Natural killer cell treated with Interleukin-12 subunit alpha and Interleukin-12 subunit beta and Interleukin-15 and Interleukin-18, amount 100 ng/mL, for 72 hours (primary cell): ENCODE measurements around the gene TXNIP. TPM values are rescaled to one million over a fixed set of nuclear protein-coding genes. Genes with fewer than 3 reads are reported as not detected.

ENCODE experiments used
- ATAC-seq, 2 donors: fragments of 150-1000 bp; cut with Tn5 transposase in 1 of 2; sonication (Bioruptor Pico), chemical (Tn5 transposase) in 1 of 2; 2 replicates each; pipeline ENCODE4 v1.10.0; 2021
- DNase-seq: peaks from one replicate; pipeline ENCODE4 v3.0.0; 2022; ENCODE audit warnings: low spot score
- H3K27ac Mint-ChIP-seq, 2 donors: 1 replicate in 1 of 2; 2 replicates in 1 of 2; pipeline ENCODE4 v1.8.0; 2022; ENCODE audit warnings: mixed read lengths in 2 of 2, mild to moderate bottlenecking in 1 of 2, moderate library complexity in 1 of 2
- H3K27me3 Mint-ChIP-seq, 2 donors: 1 replicate in 1 of 2; 2 replicates in 1 of 2; pipeline ENCODE4 v1.8.0; 2022; ENCODE audit warnings: mixed read lengths in 2 of 2
- H3K36me3 Mint-ChIP-seq: one replicate; pipeline ENCODE4 v1.8.0; 2022; ENCODE audit warnings: mixed read lengths
- H3K4me1 Mint-ChIP-seq, 2 donors: 1 replicate in 1 of 2; 2 replicates in 1 of 2; pipeline ENCODE4 v1.8.0; 2022; ENCODE audit warnings: low read depth in 2 of 2, mixed read lengths in 2 of 2, mild to moderate bottlenecking in 1 of 2
- H3K4me3 Mint-ChIP-seq: one replicate; pipeline ENCODE4 v1.8.0; 2022; ENCODE audit warnings: mixed read lengths
- H3K9me3 Mint-ChIP-seq: 2 replicates; pipeline ENCODE4 v1.8.0; 2022; ENCODE audit warnings: mixed read lengths
- total RNA-seq, 2 donors: library from RNA; stranded (reverse); gene quantifications; one replicate each; pipeline ENCODE4 v1.2.3, GENCODE V29; 2022

The TXNIP gene
- total RNA-seq, 2 donors from 2014 or later, result 87.8 to 347 TPM

DNA sequence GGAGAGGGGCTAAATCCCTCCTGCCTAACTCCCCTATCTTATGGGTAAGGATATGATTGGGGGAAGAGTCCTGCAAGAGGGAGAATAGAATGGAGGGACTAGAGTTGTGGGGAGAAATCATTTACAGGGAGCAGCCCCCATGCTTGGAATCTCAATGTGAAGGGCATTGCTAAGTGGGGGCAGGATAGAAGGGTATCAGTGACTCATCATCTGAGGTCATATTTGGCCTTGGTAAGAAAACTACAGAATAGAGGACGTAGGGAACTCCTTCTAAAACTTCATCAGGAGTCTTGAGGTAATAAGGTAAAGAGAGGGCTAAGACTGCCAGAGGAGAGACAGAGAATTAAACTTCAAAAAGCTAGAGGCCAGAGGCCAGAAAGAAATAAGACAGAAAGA, 24.7 kb upstream of the TXNIP start:
- peaks cover 6 to 12% of the 10 kb centered on the region in 2 donors for H3K4me1 Mint-ChIP-seq
- ATAC-seq (no peak), DNase-seq (no peak)
- no peaks in the 10 kb centered on the region for H3K9me3 Mint-ChIP-seq
- H3K4me3 Mint-ChIP-seq, result no peak overlapping the region
- no peak overlapping the region for H3K27ac Mint-ChIP-seq
- no peaks in the 10 kb centered on the region for H3K36me3 Mint-ChIP-seq
- peaks cover 37 to 55% of the 10 kb centered on the region in 2 donors for H3K27me3 Mint-ChIP-seq

DNA sequence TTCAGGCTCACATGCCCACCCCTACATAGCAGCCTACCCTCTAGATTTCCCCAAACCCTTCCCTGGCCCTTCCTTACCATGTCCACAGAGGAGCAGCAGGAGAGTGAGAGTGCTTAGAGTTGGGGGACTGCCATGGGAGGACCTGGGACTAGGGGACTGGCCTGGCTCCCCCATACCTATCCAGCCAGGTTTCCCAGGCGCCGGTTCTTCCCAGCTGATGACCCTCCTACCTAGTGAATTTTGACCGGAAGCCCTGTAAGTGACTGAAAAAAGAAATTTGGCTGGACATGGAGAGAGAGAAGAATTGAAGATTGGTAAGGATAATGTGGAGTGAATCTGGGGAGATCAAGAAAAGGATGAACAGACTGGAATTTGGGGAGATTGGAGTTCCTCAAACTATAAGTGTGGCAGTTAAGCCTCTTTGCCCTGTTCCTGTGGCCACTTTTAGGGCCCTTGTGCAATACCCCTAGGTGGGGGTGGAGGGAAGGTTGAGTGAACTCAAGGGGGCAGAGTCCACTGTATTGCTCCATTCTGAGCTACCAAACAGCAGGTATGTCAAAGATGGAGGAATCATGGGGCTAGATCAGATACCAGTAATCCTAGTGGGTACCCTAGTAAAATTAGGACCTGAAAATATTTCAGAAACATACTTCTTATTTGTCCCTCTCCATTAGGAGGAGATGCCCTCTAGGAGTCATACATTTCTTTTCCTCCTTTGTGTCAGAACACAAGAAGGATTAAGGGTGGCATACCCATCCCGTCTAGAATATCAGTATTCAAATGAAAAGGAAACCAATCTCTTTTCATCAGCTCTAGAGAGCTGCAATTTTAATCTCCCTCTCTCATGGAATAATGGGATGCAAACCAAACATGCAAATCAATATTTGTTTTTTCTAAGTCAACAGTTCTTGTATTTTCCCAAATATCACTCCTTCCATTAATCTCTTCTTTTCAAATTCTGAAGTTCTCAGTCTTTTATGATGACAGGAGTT, 24.0 kb upstream of the TXNIP start:
- Mint-ChIP-seq H3K36me3 (no peaks in the 10 kb centered on the region), H3K27me3 (peaks cover 40 to 49% of the 10 kb centered on the region in 2 donors), H3K27ac (no peak overlapping the region), H3K9me3 (no peaks in the 10 kb centered on the region), H3K4me1 (peaks cover 6 to 12% of the 10 kb centered on the region in 2 donors), H3K4me3 (no peak overlapping the region)
- ATAC-seq (peak in 1 of 2 donors; percentile 31), DNase-seq (no peak)

- no peaks in the 10 kb centered on the region for H3K36me3 Mint-ChIP-seq
- DNase-seq, result no peak
- H3K4me3 Mint-ChIP-seq, result no peak overlapping the region
- peaks cover 6 to 12% of the 10 kb centered on the region in 2 donors for H3K4me1 Mint-ChIP-seq
- no peaks in the 10 kb centered on the region for H3K9me3 Mint-ChIP-seq
- ATAC-seq, result peak in 1 of 2 donors; percentile 31
- H3K27me3 Mint-ChIP-seq, result peaks cover 38 to 47% of the 10 kb centered on the region in 2 donors
- no peak overlapping the region for H3K27ac Mint-ChIP-seq
Measured at GRCh38 chr1:146019231-146020057, 23.1 kb upstream of the TXNIP start.

DNA sequence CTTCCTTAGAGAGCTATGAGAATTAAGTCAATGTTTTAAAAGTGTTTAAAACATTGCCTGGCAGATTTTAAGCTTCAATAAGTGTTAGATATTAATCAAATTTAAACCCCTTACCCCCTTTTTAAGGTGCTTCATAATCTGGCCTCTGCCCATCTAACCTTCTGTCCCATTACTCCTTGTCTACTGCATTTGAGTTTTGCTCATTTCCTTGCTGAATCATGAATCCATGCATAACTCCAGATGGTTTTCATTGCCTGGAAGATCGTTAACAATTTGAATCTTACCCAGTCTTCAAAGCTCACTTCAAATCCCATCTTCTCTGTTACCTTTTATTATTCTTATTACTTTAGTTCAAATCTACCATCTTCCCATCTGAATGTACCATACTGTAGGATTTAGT, 20.5 kb upstream of the TXNIP start:
- H3K27me3 Mint-ChIP-seq, result peaks cover 36 to 47% of the 10 kb centered on the region in 2 donors
- DNase-seq, result no peak
- no peak overlapping the region for H3K4me3 Mint-ChIP-seq
- H3K27ac Mint-ChIP-seq, result no peak overlapping the region
- peaks cover 13 to 18% of the 10 kb centered on the region in 2 donors for H3K4me1 Mint-ChIP-seq
- no peaks in the 10 kb centered on the region for H3K9me3 Mint-ChIP-seq
- no peak for ATAC-seq
- no peaks in the 10 kb centered on the region for H3K36me3 Mint-ChIP-seq

DNA sequence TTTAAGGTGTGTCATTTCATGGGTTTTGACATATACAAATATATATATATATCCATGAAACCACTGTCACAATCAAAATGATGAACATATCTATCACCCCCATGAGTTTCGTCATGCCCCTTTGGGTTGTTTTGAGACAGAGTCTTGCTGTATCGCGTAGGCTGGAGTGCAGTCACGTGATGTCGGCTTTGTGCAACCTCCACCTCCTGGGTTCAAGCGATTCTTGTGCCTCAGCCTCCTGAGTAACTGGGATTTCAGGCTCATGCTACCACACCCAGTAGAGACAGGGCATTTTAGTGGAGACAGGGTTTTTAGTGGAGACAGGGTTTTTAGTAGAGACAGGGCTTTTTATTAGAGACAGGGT, 17.2 kb upstream of the TXNIP start:
- DNase-seq (no peak), ATAC-seq (no peak)
- H3K9me3 Mint-ChIP-seq, result no peaks in the 10 kb centered on the region
- H3K36me3 Mint-ChIP-seq, result no peaks in the 10 kb centered on the region
- peaks cover 7 to 8% of the 10 kb centered on the region in 2 donors for H3K4me1 Mint-ChIP-seq
- no peak overlapping the region for H3K4me3 Mint-ChIP-seq
- H3K27me3 Mint-ChIP-seq, result peaks cover 17 to 20% of the 10 kb centered on the region in 2 donors
- no peak overlapping the region for H3K27ac Mint-ChIP-seq

- ATAC-seq (peak; percentile 62 to 72), DNase-seq (no peak)
- H3K27ac Mint-ChIP-seq, result no peak overlapping the region
- H3K4me3 Mint-ChIP-seq, result no peak overlapping the region
- H3K27me3 Mint-ChIP-seq, result peaks cover 12 to 14% of the 10 kb centered on the region in 2 donors
- no peaks in the 10 kb centered on the region for H3K9me3 Mint-ChIP-seq
- H3K36me3 Mint-ChIP-seq, result no peaks in the 10 kb centered on the region
- peaks cover 7 to 8% of the 10 kb centered on the region in 2 donors for H3K4me1 Mint-ChIP-seq
Measured at GRCh38 chr1:146012703-146013558, 16.6 kb upstream of the TXNIP start.

DNA sequence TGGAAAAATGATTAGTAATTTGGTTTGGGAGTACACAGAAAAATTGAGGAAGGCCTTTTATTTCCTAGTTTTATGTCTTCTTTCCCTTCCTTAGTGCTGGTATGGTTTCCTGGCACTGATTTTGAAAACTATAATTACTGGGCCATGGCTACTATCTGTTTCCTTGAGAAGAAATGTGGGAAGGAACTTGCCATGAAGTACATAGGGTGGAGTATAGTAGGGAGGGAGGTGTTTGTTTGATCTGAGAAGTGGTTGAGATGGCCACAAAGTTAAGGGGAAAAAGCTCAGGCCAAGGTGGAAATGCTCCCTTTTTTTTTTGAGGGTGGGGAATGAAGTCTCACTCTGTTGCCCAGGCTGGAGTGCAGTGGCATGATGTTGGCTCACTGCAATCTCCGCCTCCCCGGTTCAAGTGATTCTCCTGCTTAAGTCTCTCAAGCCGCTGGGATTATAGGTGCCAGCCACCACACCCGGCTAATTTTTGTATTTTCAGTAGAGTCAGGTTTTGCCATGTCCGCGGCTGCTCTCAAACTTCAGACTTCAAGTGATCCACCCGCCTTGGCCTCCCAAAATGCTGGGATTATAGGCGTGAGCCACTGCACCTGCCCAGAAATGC, 13.9 kb upstream of the TXNIP start:
- Mint-ChIP-seq H3K27ac (peak overlapping the region in 1 of 2 donors; percentile 62), H3K36me3 (no peaks in the 10 kb centered on the region)
- DNase-seq, result no peak

GRCh38 chr1:146007489-146008133, 11.2 kb upstream of the TXNIP start:
- H3K27ac Mint-ChIP-seq, result peak overlapping the region; percentile 88 to 98
- ATAC-seq (no peak), DNase-seq (no peak)
- peaks cover 30 to 35% of the 10 kb centered on the region in 2 donors for H3K4me1 Mint-ChIP-seq
- H3K27me3 Mint-ChIP-seq, result no peaks in the 10 kb centered on the region
- peak overlapping the region; percentile 68 for H3K4me3 Mint-ChIP-seq
- no peaks in the 10 kb centered on the region for H3K9me3 Mint-ChIP-seq
- H3K36me3 Mint-ChIP-seq, result no peaks in the 10 kb centered on the region

More for the DNA sequence above, 13.9 kb upstream of the TXNIP start:
- Mint-ChIP-seq H3K4me3 (no peak overlapping the region), H3K9me3 (no peaks in the 10 kb centered on the region), H3K27me3 (no peaks in the 10 kb centered on the region), H3K4me1 (peaks cover 27 to 30% of the 10 kb centered on the region in 2 donors)
- ATAC-seq, result no peak

DNA sequence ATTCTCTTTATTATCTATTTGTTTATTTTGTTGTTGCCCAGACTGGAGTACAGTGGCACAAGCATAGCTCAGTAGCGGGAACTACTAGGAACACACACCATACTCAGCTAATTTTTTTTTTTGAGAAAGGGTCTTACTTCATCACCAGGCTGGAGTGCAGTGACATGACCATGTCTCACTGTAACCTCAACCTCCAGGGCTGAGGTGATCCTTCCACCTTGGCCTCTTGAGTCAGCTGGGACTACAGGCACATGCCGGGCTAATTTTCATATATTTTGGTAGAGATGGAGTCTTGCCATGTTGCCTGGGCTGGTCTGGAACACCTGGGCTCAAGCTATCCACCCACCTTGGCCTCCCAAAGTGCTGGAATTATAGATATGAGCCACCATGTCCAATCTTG, 5.3 kb upstream of the TXNIP start:
- no peaks in the 10 kb centered on the region for H3K9me3 Mint-ChIP-seq
- H3K4me3 Mint-ChIP-seq, result peak overlapping the region; percentile 43
- peaks cover 49 to 66% of the 10 kb centered on the region in 2 donors for H3K4me1 Mint-ChIP-seq
- ATAC-seq (no peak), DNase-seq (no peak)
- peak overlapping the region; percentile 59 to 82 for H3K27ac Mint-ChIP-seq
- H3K27me3 Mint-ChIP-seq, result no peaks in the 10 kb centered on the region
- no peaks in the 10 kb centered on the region for H3K36me3 Mint-ChIP-seq

DNA sequence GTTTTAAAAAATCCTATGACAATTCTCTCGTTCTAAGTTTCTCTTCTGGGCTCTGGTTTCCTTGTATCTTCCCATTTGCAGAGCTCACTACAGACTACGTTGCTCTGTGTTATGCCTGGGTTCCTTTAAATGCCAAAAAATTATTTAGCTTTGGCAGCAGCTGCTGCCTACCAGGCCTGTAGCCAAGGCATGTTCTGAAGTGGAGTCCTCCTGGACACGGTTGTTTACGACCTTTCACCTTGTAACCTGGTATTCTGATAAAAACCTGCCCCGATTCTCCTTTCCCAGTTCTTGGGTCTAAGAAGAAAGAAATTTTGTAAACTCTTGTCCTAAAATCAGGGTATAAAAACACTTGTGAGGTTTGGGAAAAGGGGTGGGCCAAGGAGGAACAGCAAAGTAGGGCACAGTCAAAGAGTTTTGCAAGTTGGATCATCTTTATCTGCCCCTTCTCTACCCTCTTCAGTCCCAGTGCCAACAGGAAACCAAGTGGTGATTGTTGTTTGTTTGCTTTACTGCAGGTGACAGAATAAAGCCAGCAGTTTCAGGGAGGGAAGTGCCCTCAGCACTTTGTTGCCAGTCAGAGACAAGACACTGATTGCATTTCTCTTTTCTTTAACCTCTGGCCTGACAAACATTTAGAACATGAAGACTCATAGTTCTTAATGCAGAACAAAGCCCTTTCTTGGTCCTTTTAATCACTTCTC, 3.1 kb upstream of the TXNIP start:
- Mint-ChIP-seq H3K9me3 (no peaks in the 10 kb centered on the region), H3K4me3 (peak overlapping the region; percentile 99), H3K36me3 (peaks cover 19% of the 10 kb centered on the region), H3K27ac (peak overlapping the region; percentile 96 to 98), H3K4me1 (peaks cover 42 to 57% of the 10 kb centered on the region in 2 donors), H3K27me3 (no peaks in the 10 kb centered on the region)
- DNase-seq (no peak), ATAC-seq (no peak)

DNA sequence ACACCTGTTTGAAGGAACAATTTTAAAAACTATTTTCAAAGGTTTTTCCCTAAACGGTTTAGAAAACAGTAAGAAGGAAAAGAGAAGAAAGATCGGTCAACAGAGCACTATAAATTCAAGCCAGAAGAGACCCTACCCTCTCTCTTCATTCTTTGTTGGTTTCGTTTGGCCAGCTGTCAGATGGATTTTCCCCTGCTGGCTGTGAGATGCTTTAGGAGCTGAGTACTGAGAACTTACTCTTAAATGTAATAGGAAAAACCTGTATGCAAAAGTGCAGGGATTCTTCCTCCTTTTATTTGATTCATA, 1.3 kb upstream of the TXNIP start:
- H3K9me3 Mint-ChIP-seq, result no peaks in the 10 kb centered on the region
- no peak for ATAC-seq
- peak overlapping the region; percentile 96 to 98 for H3K27ac Mint-ChIP-seq
- peaks cover 54 to 71% of the 10 kb centered on the region in 2 donors for H3K4me1 Mint-ChIP-seq
- H3K4me3 Mint-ChIP-seq, result peak overlapping the region; percentile 99
- H3K27me3 Mint-ChIP-seq, result no peaks in the 10 kb centered on the region
- no peak for DNase-seq
- H3K36me3 Mint-ChIP-seq, result peaks cover 38% of the 10 kb centered on the region
